Measurements from ENCODE around the gene COL23A1.
"Not testable (repeated sequence)": the region's sequence is repeated elsewhere in the genome, so short reads cannot be mapped to it uniquely, and the experiment has no call there.

GRCh38 chr5:178253632-178254031, 336.6 kb downstream of the COL23A1 start:
- TF ChIP-seq EP300 (IDR thresholded peaks at IDR 0.05); CTCF (IDR thresholded peaks at IDR 0.05); POLR2A (IDR thresholded peaks at IDR 0.05; ENCODE audit: low read depth); POLR2AphosphoS5 (IDR thresholded peaks at IDR 0.05): not testable (repeated sequence)
